HEK293T (cell line): ENCODE data around the gene FBLN7.

Experiments used
- CTCF ChIA-PET: fragments of 350-600 bp; formaldehyde crosslinking; extraction: SDS; loops from one replicate; lab custom pipeline; 2021; ENCODE audit warnings: antibody characterized with exemption, inconsistent platforms; lab: Yijun Ruan, JAX
- POLR2A ChIA-PET: fragments of 350-600 bp; formaldehyde crosslinking; extraction: SDS; loops from one replicate; lab custom pipeline; 2020; ENCODE audit warnings: antibody characterized with exemption, inconsistent platforms; lab: Yijun Ruan, JAX
- DNase-seq: peaks from one replicate; pipeline ENCODE4 v3.0.0; 2012; ENCODE audit warnings: mixed read lengths; ENCODE audit errors: extremely low spot score
- ARNT ChIP-seq: fragments of 450-650 bp; IDR thresholded peaks from 2 replicates; pipeline ENCODE4 v1.6.1; 2017; ENCODE audit warnings: mild to moderate bottlenecking
- BHLHE40 ChIP-seq: fragments of 450-650 bp; IDR thresholded peaks from 2 replicates; pipeline ENCODE4 v1.6.1; 2016; ENCODE audit warnings: mild to moderate bottlenecking, moderate library complexity, borderline replicate concordance
- CTBP1 ChIP-seq: fragments of 450-650 bp; IDR thresholded peaks from 2 replicates; pipeline ENCODE4 v1.6.1; 2016; ENCODE audit warnings: borderline replicate concordance
- ELF4 ChIP-seq: fragments of 450-650 bp; IDR thresholded peaks from 2 replicates; pipeline ENCODE4 v1.6.1; 2017; ENCODE audit warnings: antibody characterized with exemption
- FOXA1 ChIP-seq: fragments of 450-650 bp; IDR thresholded peaks from 2 replicates; pipeline ENCODE4 v1.6.1; 2016; ENCODE audit warnings: mild to moderate bottlenecking
- FOXK2 ChIP-seq: fragments of 450-650 bp; IDR thresholded peaks from 2 replicates; pipeline ENCODE4 v1.6.1; 2016; ENCODE audit warnings: mild to moderate bottlenecking
- FOXM1 ChIP-seq: fragments of 450-650 bp; IDR thresholded peaks from 2 replicates; pipeline ENCODE4 v1.6.1; 2017; ENCODE audit warnings: mild to moderate bottlenecking, borderline replicate concordance
- HDGF ChIP-seq: fragments of 450-650 bp; IDR thresholded peaks from 2 replicates; pipeline ENCODE4 v1.6.1; 2017; ENCODE audit warnings: antibody characterized with exemption, borderline replicate concordance
- L3MBTL2 ChIP-seq: fragments of 450-650 bp; conservative IDR thresholded peaks from 2 replicates; pipeline ENCODE4 v1.6.1; 2016; ENCODE audit warnings: mild to moderate bottlenecking
- LEF1 ChIP-seq: fragments of 450-650 bp; IDR thresholded peaks from 2 replicates; pipeline ENCODE4 v1.6.1; 2017; ENCODE audit warnings: mild to moderate bottlenecking, borderline replicate concordance
- NFRKB ChIP-seq: fragments of 450-650 bp; IDR thresholded peaks from 2 replicates; pipeline ENCODE4 v1.6.1; 2016; ENCODE audit warnings: mild to moderate bottlenecking, moderate library complexity
- PKNOX1 ChIP-seq: fragments of 450-650 bp; IDR thresholded peaks from 2 replicates; pipeline ENCODE4 v1.6.1; 2016
- SP1 ChIP-seq: fragments of 450-650 bp; IDR thresholded peaks from 2 replicates; pipeline ENCODE4 v1.6.1; 2017
- SUZ12 ChIP-seq: fragments of 450-650 bp; IDR thresholded peaks from 2 replicates; pipeline ENCODE4 v1.6.1; 2016; ENCODE audit warnings: mild to moderate bottlenecking
- TARDBP ChIP-seq: fragments of 450-650 bp; IDR thresholded peaks from 2 replicates; pipeline ENCODE4 v1.6.1; 2016
- ZNF384 ChIP-seq: fragments of 450-650 bp; IDR thresholded peaks from 2 replicates; pipeline ENCODE4 v1.6.1; 2016

Gene FBLN7

GRCh38 chr2:112187046-112187715 lies 49.0 kb downstream of the FBLN7 start:
- ChIA-PET CTCF (no interaction called here), POLR2A (no interaction called here)
- DNase-seq, result no peak
- TF ChIP-seq BHLHE40 (no peak), NFRKB (no peak), LEF1 (no peak), ZNF384 (no peak), ARNT (no peak), TARDBP (no peak), FOXA1 (no peak), HDGF (no peak), FOXM1 (no peak), ELF4 (no peak), PKNOX1 (no peak), L3MBTL2 (no peak), SUZ12 (no peak), CTBP1 (no peak), FOXK2 (no peak), SP1 (no peak)

GRCh38 chr2:112187805-112188596 lies 49.8 kb downstream of the FBLN7 start:
- TF ChIP-seq ELF4 (no peak), ZNF384 (no peak)
- POLR2A ChIA-PET, result no interaction called here
- no peak for DNase-seq
- CTCF ChIA-PET, result no interaction called here

GRCh38 chr2:112189001-112189556 lies 50.9 kb downstream of the FBLN7 start:
- ChIA-PET POLR2A (no interaction called here), CTCF (no interaction called here)

GRCh38 chr2:112194028-112194427 lies 55.8 kb downstream of the FBLN7 start:
- no peak for TF ChIP-seq ZNF384
- TF ChIP-seq NFRKB, result no peak
- no peak for TF ChIP-seq FOXM1
- TF ChIP-seq SP1, result no peak
- TF ChIP-seq ARNT, result no peak
- DNase-seq, result no peak
- POLR2A ChIA-PET, result no interaction called here
- CTCF ChIA-PET, result no interaction called here

More at GRCh38 chr2:112189001-112189556, 50.9 kb downstream of the FBLN7 start:
- TF ChIP-seq L3MBTL2, result no peak
- DNase-seq, result no peak

- CTCF ChIA-PET, result interaction anchor here (0.6 kb wide), 1 partner anchor 77 kb away, joined by 3 read pairs; no protein-coding TSS in a partner anchor
- no peak for TF ChIP-seq ELF4
- TF ChIP-seq CTBP1, result no peak
- TF ChIP-seq ZNF384, result no peak
- TF ChIP-seq BHLHE40, result no peak
- TF ChIP-seq PKNOX1, result no peak
- TF ChIP-seq SUZ12, result no peak
- TF ChIP-seq FOXK2, result no peak
- TF ChIP-seq HDGF, result no peak
- TF ChIP-seq ARNT, result no peak
- POLR2A ChIA-PET, result no interaction called here
- no peak for DNase-seq
Measured at GRCh38 chr2:112194482-112194881, 56.3 kb downstream of the FBLN7 start.

- CTCF ChIA-PET, result no interaction called here
- TF ChIP-seq PKNOX1 (no peak), TARDBP (no peak), CTBP1 (no peak), NFRKB (no peak), L3MBTL2 (no peak), ARNT (no peak), BHLHE40 (no peak), FOXK2 (no peak), SP1 (no peak), SUZ12 (no peak), FOXM1 (no peak), ZNF384 (no peak), LEF1 (no peak), ELF4 (no peak)
- POLR2A ChIA-PET, result no interaction called here
- DNase-seq, result no peak
Measured at GRCh38 chr2:112195167-112195766, 57.1 kb downstream of the FBLN7 start.
